Smooth muscle cell (in vitro differentiated cells): ENCODE measurements around the gene MT1E. TPM values are rescaled to one million over a fixed set of nuclear protein-coding genes. Genes with fewer than 3 reads are reported as not detected.
"Not testable (repeated sequence)": the region's sequence is repeated elsewhere in the genome, so short reads cannot be mapped to it uniquely, and the experiment has no call there.

Experiments
- DNase-seq: peaks from one replicate; lab custom pipeline; 2025; ENCODE audit not compliant: unreplicated experiment; lab: John Stamatoyannopoulos, UW
- H2AFZ ChIP-seq: fragments of 200-600 bp; sonication (generic); 2 replicates; pipeline ENCODE4 v1.6.0; 2016; ENCODE audit warnings: antibody characterized with exemption, low read depth, mild to moderate bottlenecking
- H3F3A ChIP-seq: fragments of 200-600 bp; sonication (generic); 2 replicates; pipeline ENCODE4 v1.6.0; 2017; ENCODE audit warnings: antibody characterized with exemption, low read depth
- H3K27ac ChIP-seq: fragments of 200-600 bp; sonication (generic); 2 replicates; pipeline ENCODE4 v1.5.1; 2016; ENCODE audit warnings: low read depth, mild to moderate bottlenecking
- H3K27me3 ChIP-seq: fragments of 200-600 bp; sonication (generic); 2 replicates; pipeline ENCODE4 v1.6.1; 2016; ENCODE audit warnings: low read depth, mild to moderate bottlenecking
- H3K36me3 ChIP-seq: fragments of 200-600 bp; sonication (generic); 2 replicates; pipeline ENCODE4 v1.5.1; 2016; ENCODE audit warnings: low read depth
- H3K4me1 ChIP-seq: fragments of 200-600 bp; sonication (generic); 2 replicates; pipeline ENCODE4 v1.5.1; 2016; ENCODE audit warnings: low read depth
- H3K4me2 ChIP-seq: fragments of 200-600 bp; sonication (generic); 2 replicates; pipeline ENCODE4 v1.6.0; 2016; ENCODE audit warnings: mild to moderate bottlenecking
- H3K4me3 ChIP-seq: fragments of 200-600 bp; sonication (generic); 2 replicates; pipeline ENCODE4 v1.5.1; 2016; ENCODE audit warnings: mild to moderate bottlenecking
- H3K79me2 ChIP-seq: fragments of 200-600 bp; sonication (generic); 2 replicates; pipeline ENCODE4 v1.6.0; 2016; ENCODE audit warnings: low read depth, mild to moderate bottlenecking
- H3K9ac ChIP-seq: fragments of 200-600 bp; sonication (generic); 2 replicates; pipeline ENCODE4 v1.6.0; 2016; ENCODE audit warnings: low read depth
- H3K9me3 ChIP-seq: fragments of 200-600 bp; sonication (generic); replicated peaks from 2 replicates; pipeline ENCODE4 v1.5.1; 2016; ENCODE audit warnings: low read depth
- H4K20me1 ChIP-seq: fragments of 200-600 bp; sonication (generic); 2 replicates; pipeline ENCODE4 v1.6.0; 2016; ENCODE audit warnings: low read depth
- WGBS: methylation state at CpG from one replicate; pipeline ENCODE4 v1.1.7; 2016; ENCODE audit warnings: low lambda C conversion rate; 5-methylcytosine and 5-hydroxymethylcytosine counted together
- polyA plus RNA-seq: library from polyadenylated mRNA; unstranded; fragments of >200 nt; fragmentation: Nextera tagmentation; extraction: Ambion mirVana; gene quantifications from 2 replicates; pipeline ENCODE4 v1.2.1, GENCODE V29; 2016
- total RNA-seq: library from RNA; depleted of rRNA; stranded (reverse); fragments of >200 nt; gene quantifications from 2 replicates; pipeline ENCODE4 v1.2.3, GENCODE V29; 2014
- TF ChIP-seq, protein P1 (sequence below): fragments of 200-600 bp; sonication (generic); IDR thresholded peaks from 2 replicates; pipeline ENCODE4 v1.5.1; 2017; ENCODE audit warnings: borderline replicate concordance, mild to moderate bottlenecking, antibody characterized with exemption; ENCODE audit not compliant: insufficient read depth, poor library complexity, severe bottlenecking

The MT1E gene
- total and polyA plus RNA-seq, 2 experiments from 2014 or later = 2.0 to 10.3 TPM

DNA sequence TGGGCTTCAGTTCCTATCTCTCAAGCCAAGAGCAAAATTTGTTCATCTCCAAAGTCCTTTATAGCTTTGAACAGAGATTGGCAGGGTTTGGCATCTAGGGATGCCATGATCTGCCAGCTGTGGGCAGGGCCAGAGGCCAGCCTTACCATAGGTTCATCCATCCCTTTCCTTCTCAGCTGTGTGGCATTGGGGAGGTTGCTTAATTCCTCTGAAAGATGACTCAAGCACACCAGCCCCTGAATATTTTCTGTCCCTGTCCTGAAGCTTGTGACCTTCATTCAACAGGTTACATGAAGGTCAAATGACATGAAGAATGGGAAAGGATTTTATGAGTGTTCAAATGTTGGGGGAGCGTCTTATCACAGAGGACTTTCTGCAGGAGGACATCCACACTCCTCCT is 38.9 kb downstream of the MT1E start:
- no peaks in the 10 kb centered on the region for H3K4me1 ChIP-seq
- no peaks in the 10 kb centered on the region for H4K20me1 ChIP-seq
- no peaks in the 10 kb centered on the region for H3F3A ChIP-seq
- no peak overlapping the region for H3K9ac ChIP-seq
- 95% methylated on average over 1 of the region's 1 CpG for WGBS
- H3K4me3 ChIP-seq = no peak overlapping the region
- H3K36me3 ChIP-seq = no peaks in the 10 kb centered on the region
- H3K27ac ChIP-seq = no peak overlapping the region
- peaks cover 100% of the 10 kb centered on the region for H3K27me3 ChIP-seq
- no peak overlapping the region for H2AFZ ChIP-seq
- TF ChIP-seq, protein P1, sequence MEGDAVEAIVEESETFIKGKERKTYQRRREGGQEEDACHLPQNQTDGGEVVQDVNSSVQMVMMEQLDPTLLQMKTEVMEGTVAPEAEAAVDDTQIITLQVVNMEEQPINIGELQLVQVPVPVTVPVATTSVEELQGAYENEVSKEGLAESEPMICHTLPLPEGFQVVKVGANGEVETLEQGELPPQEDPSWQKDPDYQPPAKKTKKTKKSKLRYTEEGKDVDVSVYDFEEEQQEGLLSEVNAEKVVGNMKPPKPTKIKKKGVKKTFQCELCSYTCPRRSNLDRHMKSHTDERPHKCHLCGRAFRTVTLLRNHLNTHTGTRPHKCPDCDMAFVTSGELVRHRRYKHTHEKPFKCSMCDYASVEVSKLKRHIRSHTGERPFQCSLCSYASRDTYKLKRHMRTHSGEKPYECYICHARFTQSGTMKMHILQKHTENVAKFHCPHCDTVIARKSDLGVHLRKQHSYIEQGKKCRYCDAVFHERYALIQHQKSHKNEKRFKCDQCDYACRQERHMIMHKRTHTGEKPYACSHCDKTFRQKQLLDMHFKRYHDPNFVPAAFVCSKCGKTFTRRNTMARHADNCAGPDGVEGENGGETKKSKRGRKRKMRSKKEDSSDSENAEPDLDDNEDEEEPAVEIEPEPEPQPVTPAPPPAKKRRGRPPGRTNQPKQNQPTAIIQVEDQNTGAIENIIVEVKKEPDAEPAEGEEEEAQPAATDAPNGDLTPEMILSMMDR = no peak
- DNase-seq = no peak
- H3K79me2 ChIP-seq = no peaks in the 10 kb centered on the region
- no peaks in the 10 kb centered on the region for H3K9me3 ChIP-seq
- no peak overlapping the region for H3K4me2 ChIP-seq

DNA sequence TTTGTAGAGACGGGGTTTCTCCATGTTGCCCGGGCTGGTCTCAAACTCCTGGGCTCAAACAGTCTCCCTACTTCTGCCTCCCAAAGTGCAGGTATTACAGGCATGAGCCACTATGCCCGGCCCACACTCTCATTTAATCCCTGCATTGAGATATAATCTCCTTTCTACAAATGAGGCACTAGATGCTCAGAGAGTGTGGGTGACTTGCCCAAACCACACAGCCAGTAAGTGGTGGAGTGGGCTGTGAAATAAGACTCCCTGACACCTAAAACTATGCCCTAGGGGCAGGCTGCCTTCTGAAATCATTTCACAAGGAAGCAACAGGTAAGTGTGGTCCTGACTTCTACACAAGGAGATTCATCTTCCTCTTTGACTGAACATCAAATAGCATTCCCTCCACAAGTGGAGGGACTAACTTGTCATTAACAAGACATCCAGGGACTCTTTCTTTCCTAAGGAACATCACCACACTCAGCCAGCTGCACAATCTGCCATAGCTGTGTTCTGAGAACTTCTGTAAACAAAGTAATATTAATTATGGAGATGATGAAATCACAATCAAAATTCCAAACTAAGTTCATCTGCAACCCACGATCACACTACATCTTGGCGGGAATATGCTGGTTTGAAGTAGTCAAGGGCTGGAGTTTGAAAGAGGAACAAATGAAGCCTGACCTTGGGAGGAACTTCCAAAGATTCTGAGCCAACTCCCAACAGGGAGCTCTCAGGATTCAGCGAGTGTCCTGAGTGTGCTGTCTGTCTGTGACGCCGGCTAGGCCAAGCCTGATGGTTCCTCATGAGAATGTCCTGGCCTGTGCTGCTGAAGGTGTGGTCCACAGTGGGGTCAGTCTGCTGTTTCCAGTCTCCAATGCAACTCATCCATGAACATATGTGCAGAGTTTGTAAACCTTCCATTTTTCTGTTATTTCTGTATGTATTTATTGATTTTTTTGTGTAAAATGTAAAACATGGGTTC is 40.0 kb downstream of the MT1E start:
- not testable (repeated sequence) for H3K79me2 ChIP-seq, H3K4me1 ChIP-seq, H3K9me3 ChIP-seq, H4K20me1 ChIP-seq, H3K4me2 ChIP-seq, H3F3A ChIP-seq, DNase-seq, H3K27ac ChIP-seq, H2AFZ ChIP-seq, H3K9ac ChIP-seq, H3K36me3 ChIP-seq, H3K4me3 ChIP-seq
- peaks cover 100% of the 10 kb centered on the region for H3K27me3 ChIP-seq
- WGBS = 71% methylated on average over 8 of the region's 8 CpGs

DNA sequence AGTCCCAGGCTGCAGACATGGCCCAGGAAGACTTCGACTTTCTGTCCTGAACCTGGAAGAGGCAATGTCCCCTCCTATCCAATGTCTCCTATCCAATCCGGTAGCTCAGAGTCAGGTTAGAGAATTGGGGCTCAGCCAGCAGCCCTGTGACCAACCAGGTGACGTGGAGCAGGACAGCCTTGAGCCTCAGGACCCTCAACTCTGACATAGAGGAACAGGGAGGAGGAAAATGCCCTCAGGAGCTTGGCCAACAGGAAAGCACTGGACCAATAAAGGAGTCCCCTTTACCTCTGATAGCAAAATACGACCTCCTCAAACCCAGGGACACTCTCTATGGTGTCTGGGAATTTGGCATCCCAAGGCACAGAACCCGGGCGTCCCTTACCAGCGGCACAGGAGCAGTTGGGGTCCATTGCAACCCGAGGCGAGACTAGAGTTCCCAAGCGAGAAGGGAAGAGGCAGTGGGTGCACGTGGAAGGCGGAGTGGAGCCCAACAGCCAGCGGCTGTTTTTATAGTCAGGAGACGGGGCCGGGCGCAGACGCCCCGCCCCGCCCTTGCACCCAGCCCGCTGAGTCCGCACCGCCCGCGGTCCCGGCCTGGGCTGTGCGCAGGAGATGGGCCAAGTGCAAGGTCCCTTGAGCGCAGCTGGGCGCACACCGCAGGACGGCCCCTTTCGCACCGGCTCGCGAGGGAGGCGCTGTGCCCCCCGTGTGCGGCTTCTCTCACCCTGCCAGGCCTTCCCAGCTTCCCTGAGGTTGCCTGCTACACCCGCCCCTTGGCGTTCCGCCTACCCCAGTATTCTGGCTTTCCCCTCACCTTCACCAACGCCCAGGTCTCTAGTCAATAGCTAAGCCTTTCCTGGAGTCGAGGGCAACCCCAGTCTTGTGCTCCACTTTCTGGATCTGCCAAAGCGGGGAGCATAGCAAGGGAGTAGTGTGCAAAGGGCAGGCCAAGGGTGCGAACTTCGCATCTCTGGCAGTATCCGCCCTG is 42.3 kb downstream of the MT1E start, which contains the start of gene MT1G:
Gene MT1G (minus strand): TSS at position 485 of the 991 bp plus-strand sequence. CDS start 72 bp downstream, at position 413.
- TF ChIP-seq, protein P1 = no peak
- no peak within 1 kb of the TSS for H3K4me3 ChIP-seq
- no peak within 1 kb of the TSS for H2AFZ ChIP-seq
- no peaks in the 10 kb centered on the region for H3K9me3 ChIP-seq
- no peaks in the 10 kb centered on the region for H3K36me3 ChIP-seq
- no peaks in the 10 kb centered on the region for H3F3A ChIP-seq
- no peak within 1 kb of the TSS for H3K9ac ChIP-seq
- H3K27ac ChIP-seq = no peak within 1 kb of the TSS
- WGBS = 20% methylated on average over 30 of the region's 46 CpGs
- no peak for DNase-seq
- no peaks in the 10 kb centered on the region for H4K20me1 ChIP-seq
- H3K4me2 ChIP-seq = no peak within 1 kb of the TSS
- H3K27me3 ChIP-seq = peaks cover 100% of the 10 kb centered on the region
- H3K79me2 ChIP-seq = no peaks in the 10 kb centered on the region
- no peaks in the 10 kb centered on the region for H3K4me1 ChIP-seq
